Esophagus squamous epithelium (tissue), 4 donors: ENCODE data around the gene REST.

Source experiments
- POLR2A ChIP-seq, 4 donors: fragments of 450-650 bp; IDR thresholded peaks; one replicate each; pipeline ENCODE4 v1.6.1; 2017; ENCODE audit warnings: antibody characterized with exemption in 4 of 4, mild to moderate bottlenecking in 4 of 4, moderate library complexity in 3 of 4
- TF ChIP-seq, protein P1 (sequence below), 6 experiments: fragments of 450-650 bp in 4 of 6; fragments of 200-600 bp in 2 of 6; sonication (generic) in 2 of 6; IDR thresholded peaks; one replicate each; pipeline ENCODE4 v1.5.1; 2016 to 2019; ENCODE audit warnings: antibody characterized with exemption in 6 of 6, mild to moderate bottlenecking in 4 of 6, moderate library complexity in 4 of 6

DNA sequence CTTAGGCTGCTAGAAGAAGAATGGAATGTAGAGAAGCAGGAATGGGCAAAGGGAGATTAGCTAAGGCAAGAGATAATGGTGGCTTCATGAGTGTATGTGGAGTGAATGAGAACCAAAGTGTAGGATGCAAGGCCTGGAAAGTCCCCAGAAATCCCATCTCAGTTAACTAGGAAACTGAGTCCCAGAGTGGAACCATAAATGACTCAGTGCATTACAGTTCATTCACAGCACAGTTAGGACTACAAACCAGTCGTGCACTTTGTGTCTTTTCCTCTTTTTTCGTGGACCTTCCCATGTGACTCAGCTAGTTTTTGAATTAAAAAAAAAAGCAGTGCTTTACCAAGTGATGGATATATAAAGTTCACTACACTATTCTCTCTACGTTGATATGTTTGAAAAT lies 27.7 kb upstream of the REST start:
- TF ChIP-seq, protein P1, sequence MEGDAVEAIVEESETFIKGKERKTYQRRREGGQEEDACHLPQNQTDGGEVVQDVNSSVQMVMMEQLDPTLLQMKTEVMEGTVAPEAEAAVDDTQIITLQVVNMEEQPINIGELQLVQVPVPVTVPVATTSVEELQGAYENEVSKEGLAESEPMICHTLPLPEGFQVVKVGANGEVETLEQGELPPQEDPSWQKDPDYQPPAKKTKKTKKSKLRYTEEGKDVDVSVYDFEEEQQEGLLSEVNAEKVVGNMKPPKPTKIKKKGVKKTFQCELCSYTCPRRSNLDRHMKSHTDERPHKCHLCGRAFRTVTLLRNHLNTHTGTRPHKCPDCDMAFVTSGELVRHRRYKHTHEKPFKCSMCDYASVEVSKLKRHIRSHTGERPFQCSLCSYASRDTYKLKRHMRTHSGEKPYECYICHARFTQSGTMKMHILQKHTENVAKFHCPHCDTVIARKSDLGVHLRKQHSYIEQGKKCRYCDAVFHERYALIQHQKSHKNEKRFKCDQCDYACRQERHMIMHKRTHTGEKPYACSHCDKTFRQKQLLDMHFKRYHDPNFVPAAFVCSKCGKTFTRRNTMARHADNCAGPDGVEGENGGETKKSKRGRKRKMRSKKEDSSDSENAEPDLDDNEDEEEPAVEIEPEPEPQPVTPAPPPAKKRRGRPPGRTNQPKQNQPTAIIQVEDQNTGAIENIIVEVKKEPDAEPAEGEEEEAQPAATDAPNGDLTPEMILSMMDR (IDR thresholded peaks at IDR 0.05) = no peak
- TF ChIP-seq POLR2A (IDR thresholded peaks at IDR 0.05) = no peak
